IPS-11a (cell line): ENCODE data around the gene TNNI2.
"Not testable (repeated sequence)": the region's sequence is repeated elsewhere in the genome, so short reads cannot be mapped to it uniquely, and the experiment has no call there.

Source experiments
- H3K4me3 ChIP-seq: one replicate; pipeline ENCODE4 v1.5.1; 2013; ENCODE audit warnings: low read depth, low read length, control low read depth

Gene TNNI2

DNA sequence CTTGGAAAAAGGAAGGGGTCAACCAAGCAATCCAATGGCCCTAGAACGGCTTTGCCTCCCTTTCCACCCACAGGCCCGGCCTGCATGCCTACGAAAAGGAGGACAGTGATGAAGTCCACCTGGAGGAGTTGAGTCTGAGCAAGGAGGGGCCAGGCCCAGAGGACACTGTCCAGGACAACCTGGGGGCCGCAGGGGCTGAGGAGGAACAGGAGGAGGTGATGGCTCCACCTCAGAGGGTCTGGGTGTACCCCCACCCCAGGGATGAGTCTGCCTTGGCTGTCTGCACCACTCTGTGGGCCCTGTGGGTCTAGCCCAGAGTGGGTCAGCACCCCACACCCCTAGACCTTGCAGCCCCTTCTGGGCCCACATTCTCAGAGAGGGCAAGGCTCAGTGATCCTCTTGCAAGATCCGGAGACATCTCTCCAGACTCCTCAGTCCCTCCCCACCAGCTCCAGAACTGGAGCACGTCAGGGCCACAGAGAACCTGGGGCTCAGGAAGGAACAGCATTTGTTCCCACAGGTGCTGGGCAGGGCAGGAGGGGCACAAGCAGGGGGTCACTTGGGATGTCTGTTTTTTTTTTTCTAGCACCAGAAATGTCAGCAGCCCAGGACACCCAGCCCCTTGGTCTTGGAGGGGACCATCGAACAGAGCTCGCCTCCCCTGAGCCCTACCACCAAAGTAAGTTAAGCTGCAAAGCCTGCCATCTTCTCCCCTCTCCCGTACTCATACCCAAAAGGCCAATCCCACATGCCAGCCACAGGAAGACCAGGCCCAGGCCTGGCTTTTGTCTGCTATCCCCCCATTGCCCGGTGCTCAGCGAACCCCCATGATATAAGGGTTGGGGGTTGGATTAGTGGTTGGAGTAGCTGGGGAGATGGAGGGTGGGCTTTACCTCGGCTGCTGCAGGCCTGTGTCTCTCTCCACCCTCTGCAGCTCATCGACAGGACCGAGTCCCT, 44.8 kb downstream of the TNNI2 start:
- no peak overlapping the region for H3K4me3 ChIP-seq

DNA sequence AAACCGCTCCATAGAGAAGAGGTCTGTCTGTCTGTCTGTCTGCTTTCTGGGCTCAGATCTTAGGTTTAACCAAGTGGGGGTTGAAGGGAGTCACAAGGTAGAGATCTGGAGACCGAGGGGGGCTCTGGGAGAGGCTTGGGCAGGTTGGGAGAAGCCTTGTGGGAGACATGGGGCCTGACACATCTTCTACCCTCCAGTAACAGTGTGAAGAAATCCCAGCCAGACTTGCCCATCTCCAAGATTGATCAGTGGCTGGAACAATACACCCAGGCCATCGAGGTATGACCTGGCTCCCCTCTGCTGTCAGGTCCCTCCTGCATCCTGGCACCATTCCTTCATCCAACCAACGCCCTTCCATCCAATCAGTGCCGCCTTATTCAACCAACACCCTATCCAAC, 45.5 kb downstream of the TNNI2 start:
- no peak overlapping the region for H3K4me3 ChIP-seq

GRCh38 chr11:1886551-1886950, 47.8 kb downstream of the TNNI2 start:
- H3K4me3 ChIP-seq = not testable (repeated sequence)

DNA sequence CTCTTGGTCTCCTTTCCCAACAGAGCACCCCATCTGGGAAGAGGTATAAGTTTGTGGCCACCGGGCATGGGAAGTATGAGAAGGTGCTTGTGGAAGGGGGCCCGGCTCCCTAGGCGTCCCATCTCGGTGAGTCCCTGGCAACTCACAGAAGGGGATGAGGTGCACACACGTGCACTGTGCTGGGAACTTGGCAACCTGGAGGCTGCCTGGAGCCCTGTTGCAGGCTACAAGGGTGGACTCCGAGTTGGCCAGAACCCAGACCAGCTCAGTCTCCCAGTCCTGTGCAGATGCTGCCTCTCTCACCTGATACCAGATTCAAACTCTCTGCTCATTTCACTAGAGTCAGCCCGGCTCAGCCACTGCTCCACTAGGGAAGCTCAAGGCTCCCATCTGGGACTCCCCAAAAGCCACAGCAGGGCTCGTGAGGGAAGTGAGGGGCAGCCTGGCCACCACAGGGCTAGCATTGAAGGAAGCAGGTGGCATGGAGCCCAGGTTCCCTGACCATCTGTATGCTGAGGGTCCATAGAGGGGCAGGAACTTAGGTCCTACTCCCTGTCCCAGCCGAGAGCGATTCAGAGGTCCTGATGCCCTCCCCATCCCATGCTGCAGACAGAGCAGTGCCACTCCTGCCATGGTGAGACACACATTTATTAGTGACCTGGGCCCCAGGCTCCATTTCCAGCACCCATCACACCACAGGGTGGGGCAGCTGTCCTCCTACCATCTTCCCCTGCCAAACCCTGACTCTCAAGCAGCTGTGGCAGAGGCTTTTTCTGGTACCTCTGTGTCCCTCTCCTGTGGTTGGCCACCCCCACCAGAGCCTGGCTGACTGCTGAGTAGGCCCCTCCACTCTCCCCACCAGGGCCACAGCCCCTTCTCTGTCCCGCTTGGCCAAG, 48.9 kb downstream of the TNNI2 start:
- no peak overlapping the region for H3K4me3 ChIP-seq

- H3K4me3 ChIP-seq = no peak overlapping the region
Measured at GRCh38 chr11:1888347-1888753, 49.6 kb downstream of the TNNI2 start.

- no peak overlapping the region for H3K4me3 ChIP-seq
Measured at GRCh38 chr11:1888811-1889210, 50.0 kb downstream of the TNNI2 start.

GRCh38 chr11:1889224-1889930, 50.6 kb downstream of the TNNI2 start:
- no peak overlapping the region for H3K4me3 ChIP-seq

DNA sequence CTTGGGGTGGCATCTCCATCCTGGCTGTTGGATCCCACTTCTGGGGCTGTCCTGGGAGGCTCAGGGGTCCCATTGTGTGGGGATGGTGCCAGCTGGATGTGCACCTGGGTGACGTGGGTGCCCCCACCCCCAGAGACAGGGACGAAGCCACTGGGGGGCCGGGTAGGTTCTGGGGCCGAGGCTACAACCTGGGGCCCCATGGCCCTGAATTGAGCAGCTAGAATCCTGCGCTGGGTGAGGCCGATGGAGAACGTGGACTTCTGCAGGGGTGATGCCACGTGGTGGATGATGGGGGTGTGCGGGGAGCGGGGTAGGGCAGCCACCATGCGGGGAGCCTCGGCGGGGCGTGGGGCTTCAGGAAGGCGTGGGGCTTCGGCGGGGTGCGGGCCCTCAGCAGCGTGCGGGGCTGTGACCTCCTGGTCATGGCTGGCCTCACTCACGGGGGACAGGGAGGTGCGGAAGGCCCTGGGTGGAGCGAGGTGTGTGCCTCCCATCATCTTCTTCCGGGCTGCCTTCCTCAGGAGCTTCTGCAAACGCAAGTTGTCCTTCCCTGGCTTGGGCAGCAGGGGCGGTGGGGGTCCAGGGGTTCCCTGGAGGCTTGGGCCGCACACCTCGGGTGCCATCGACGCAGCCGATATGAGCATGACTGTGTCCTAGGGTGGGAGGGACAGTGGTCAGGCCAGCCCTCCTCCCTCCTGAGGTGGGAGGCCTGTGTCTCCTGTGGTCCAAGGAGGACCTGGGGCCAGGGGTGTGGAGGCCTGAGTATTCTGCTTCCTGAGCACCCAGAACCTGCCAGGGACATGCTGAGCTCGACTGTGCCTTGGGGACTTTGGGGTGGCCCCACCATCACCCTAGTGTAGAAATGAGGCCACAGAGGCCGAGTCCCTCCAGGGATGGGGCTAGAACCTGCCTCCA, 51.4 kb downstream of the TNNI2 start:
- H3K4me3 ChIP-seq = no peak overlapping the region
